OCI-LY1 (cell line): Measurements from ENCODE around the gene NR6A1.

ENCODE experiments used
- H2AFZ ChIP-seq: fragments of 200-600 bp; sonication (generic), shearing (Covaris generic); 2 replicates; pipeline ENCODE4 v1.6.0; 2014; ENCODE audit warnings: antibody characterized with exemption, mild to moderate bottlenecking, low read length
- H3F3A ChIP-seq: fragments of 200-600 bp; sonication (generic), shearing (Covaris generic); 2 replicates; pipeline ENCODE4 v1.6.0; 2014; ENCODE audit warnings: mild to moderate bottlenecking, antibody characterized with exemption, low read length, moderate library complexity; ENCODE audit not compliant: insufficient read depth
- H3K27ac ChIP-seq: fragments of 200-600 bp; sonication (generic); 2 replicates; pipeline ENCODE4 v1.5.1; 2014; ENCODE audit warnings: low read length, mixed run types, mild to moderate bottlenecking, low read depth; ENCODE audit not compliant: poor library complexity, severe bottlenecking
- H3K27me3 ChIP-seq: fragments of 200-600 bp; sonication (generic); 2 replicates; pipeline ENCODE4 v1.6.0; 2014; ENCODE audit warnings: antibody characterized with exemption, mild to moderate bottlenecking, low read length, moderate library complexity; ENCODE audit not compliant: insufficient read depth
- H3K36me3 ChIP-seq: fragments of 200-600 bp; sonication (generic); 2 replicates; pipeline ENCODE4 v1.6.1; 2014; ENCODE audit warnings: mild to moderate bottlenecking, antibody characterized with exemption, low read length, moderate library complexity, mixed read lengths; ENCODE audit not compliant: insufficient read depth
- H3K4me1 ChIP-seq: fragments of 200-600 bp; sonication (generic); 2 replicates; pipeline ENCODE4 v1.5.1; 2014; ENCODE audit warnings: mild to moderate bottlenecking, low read length, moderate library complexity; ENCODE audit not compliant: insufficient read depth, severe bottlenecking
- H3K4me2 ChIP-seq: fragments of 200-600 bp; sonication (generic), shearing (Covaris generic); 2 replicates; pipeline ENCODE4 v1.6.1; 2014; ENCODE audit warnings: low read length
- H3K4me3 ChIP-seq: fragments of 200-600 bp; sonication (generic); 2 replicates; pipeline ENCODE4 v1.5.1; 2014; ENCODE audit warnings: low read length, low read depth, mild to moderate bottlenecking, mixed read lengths; ENCODE audit not compliant: poor library complexity, severe bottlenecking
- H3K79me2 ChIP-seq: fragments of 200-600 bp; shearing (Covaris generic); 2 replicates; pipeline ENCODE4 v1.6.1; 2016; ENCODE audit warnings: mixed run types, low read length, mixed read lengths; ENCODE audit not compliant: insufficient read depth
- H3K9ac ChIP-seq: fragments of 200-600 bp; sonication (generic), shearing (Covaris generic); 2 replicates; pipeline ENCODE4 v1.6.1; 2014; ENCODE audit warnings: mild to moderate bottlenecking, low read length, mixed read lengths
- H3K9me2 ChIP-seq: fragments of 200-600 bp; sonication (generic), shearing (Covaris generic); 2 replicates; pipeline ENCODE4 v1.6.1; 2014; ENCODE audit warnings: low read depth, mild to moderate bottlenecking, low read length, mixed read lengths
- H3K9me3 ChIP-seq: fragments of 200-600 bp; shearing (Covaris generic); 2 replicates; pipeline ENCODE4 v1.6.1; 2014; ENCODE audit warnings: low read length, mixed read lengths
- H4K20me1 ChIP-seq: fragments of 200-600 bp; sonication (generic), shearing (Covaris generic); 2 replicates; pipeline ENCODE4 v1.6.0; 2016; ENCODE audit warnings: mild to moderate bottlenecking, low read length; ENCODE audit not compliant: insufficient read depth
- EZH2 ChIP-seq: fragments of 200-600 bp; sonication (generic), shearing (Covaris generic); IDR thresholded peaks from 2 replicates; pipeline ENCODE4 v1.8.0; 2017; ENCODE audit warnings: borderline replicate concordance, mixed run types, mild to moderate bottlenecking, antibody characterized with exemption, low read length, moderate library complexity, mixed read lengths
- TF ChIP-seq, protein P1 (sequence below): fragments of 200-600 bp; sonication (generic), shearing (Covaris generic); IDR thresholded peaks from 2 replicates; pipeline ENCODE4 v1.5.1; 2017; ENCODE audit warnings: mild to moderate bottlenecking, antibody characterized with exemption, low read length, moderate library complexity, mixed read lengths

NR6A1 gene

DNA sequence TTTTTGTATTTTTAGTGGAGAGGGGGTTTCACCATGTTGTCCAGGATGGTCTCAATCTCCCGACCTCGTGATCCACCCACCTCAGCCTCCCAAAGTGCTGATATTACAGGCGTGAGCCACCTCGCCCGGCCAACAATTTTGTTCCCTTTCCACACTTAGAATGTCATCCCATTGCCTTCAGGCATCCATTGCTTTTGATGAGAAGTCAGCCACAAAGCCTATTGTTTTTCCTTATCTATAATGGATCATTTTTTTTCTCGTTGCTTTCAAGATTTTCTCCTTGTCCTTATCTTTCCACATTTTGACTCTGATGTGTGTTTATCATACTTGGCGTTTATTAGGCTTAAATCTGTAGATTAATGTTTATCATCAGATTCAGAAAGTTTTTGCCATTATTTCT lies 64.4 kb downstream of the NR6A1 start:
- H3K4me2 ChIP-seq: no peak overlapping the region
- H2AFZ ChIP-seq: no peak overlapping the region
- H3K27ac ChIP-seq: no peak overlapping the region
- no peak overlapping the region for H3K4me3 ChIP-seq
- H3K9me3 ChIP-seq: no peaks in the 10 kb centered on the region
- no peak overlapping the region for H3K9ac ChIP-seq
- no peaks in the 10 kb centered on the region for H3K9me2 ChIP-seq
- TF ChIP-seq EZH2: no peak
- TF ChIP-seq, protein P1, sequence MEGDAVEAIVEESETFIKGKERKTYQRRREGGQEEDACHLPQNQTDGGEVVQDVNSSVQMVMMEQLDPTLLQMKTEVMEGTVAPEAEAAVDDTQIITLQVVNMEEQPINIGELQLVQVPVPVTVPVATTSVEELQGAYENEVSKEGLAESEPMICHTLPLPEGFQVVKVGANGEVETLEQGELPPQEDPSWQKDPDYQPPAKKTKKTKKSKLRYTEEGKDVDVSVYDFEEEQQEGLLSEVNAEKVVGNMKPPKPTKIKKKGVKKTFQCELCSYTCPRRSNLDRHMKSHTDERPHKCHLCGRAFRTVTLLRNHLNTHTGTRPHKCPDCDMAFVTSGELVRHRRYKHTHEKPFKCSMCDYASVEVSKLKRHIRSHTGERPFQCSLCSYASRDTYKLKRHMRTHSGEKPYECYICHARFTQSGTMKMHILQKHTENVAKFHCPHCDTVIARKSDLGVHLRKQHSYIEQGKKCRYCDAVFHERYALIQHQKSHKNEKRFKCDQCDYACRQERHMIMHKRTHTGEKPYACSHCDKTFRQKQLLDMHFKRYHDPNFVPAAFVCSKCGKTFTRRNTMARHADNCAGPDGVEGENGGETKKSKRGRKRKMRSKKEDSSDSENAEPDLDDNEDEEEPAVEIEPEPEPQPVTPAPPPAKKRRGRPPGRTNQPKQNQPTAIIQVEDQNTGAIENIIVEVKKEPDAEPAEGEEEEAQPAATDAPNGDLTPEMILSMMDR: no peak
- no peaks in the 10 kb centered on the region for H3K27me3 ChIP-seq
- H3K36me3 ChIP-seq: peaks cover 14% of the 10 kb centered on the region
- H3K4me1 ChIP-seq: no peaks in the 10 kb centered on the region
- no peaks in the 10 kb centered on the region for H3K79me2 ChIP-seq
- no peaks in the 10 kb centered on the region for H3F3A ChIP-seq
- no peaks in the 10 kb centered on the region for H4K20me1 ChIP-seq

DNA sequence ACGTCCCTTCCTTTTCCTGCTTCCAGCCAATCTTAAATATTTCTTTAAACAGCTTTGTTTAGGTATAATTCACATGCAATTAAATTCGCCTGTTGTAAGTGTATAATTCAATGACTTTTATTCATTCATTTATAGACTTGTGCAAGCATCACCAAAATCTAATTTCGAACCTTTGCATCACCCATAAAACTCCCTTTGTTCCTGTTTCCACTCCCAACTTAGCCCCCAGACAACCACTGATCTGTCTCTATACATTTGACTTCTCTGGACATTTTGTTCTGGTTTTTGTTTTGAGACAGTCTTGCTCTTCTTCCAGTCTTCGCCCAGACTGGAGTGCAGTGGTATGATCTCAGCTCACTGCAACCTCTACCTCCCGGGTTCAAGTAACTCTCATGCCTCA lies 71.5 kb downstream of the NR6A1 start:
- H2AFZ ChIP-seq: no peak overlapping the region
- H3K4me2 ChIP-seq: no peak overlapping the region
- no peak for TF ChIP-seq EZH2
- TF ChIP-seq, protein P1: no peak
- H4K20me1 ChIP-seq: no peaks in the 10 kb centered on the region
- H3K4me3 ChIP-seq: no peak overlapping the region
- no peaks in the 10 kb centered on the region for H3K9me3 ChIP-seq
- H3F3A ChIP-seq: no peaks in the 10 kb centered on the region
- no peak overlapping the region for H3K27ac ChIP-seq
- no peaks in the 10 kb centered on the region for H3K27me3 ChIP-seq
- H3K79me2 ChIP-seq: no peaks in the 10 kb centered on the region
- H3K9me2 ChIP-seq: no peaks in the 10 kb centered on the region
- no peak overlapping the region for H3K9ac ChIP-seq
- peaks cover 14% of the 10 kb centered on the region for H3K36me3 ChIP-seq
- H3K4me1 ChIP-seq: peaks cover 19% of the 10 kb centered on the region

DNA sequence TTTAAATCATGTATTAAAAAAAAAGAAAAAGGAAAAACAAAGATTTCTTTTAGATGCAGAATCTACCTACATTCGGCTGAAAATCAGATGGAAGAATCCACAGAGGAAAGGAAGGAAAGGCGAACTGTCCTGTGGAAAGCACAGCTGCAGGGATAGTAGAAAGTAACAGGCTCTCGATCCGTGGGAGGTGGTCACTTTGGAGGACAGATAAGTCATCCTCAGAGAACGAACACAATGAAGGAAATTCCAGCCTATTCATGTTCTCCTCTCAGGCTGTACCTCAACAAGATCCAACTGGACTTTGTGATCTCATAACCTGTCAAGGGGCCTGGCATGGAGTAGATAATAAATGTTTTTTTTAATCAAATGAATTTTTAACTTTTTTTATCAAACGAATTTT lies 72.8 kb downstream of the NR6A1 start:
- no peaks in the 10 kb centered on the region for H3K79me2 ChIP-seq
- H3K4me1 ChIP-seq: peaks cover 25% of the 10 kb centered on the region
- H3K9ac ChIP-seq: no peak overlapping the region
- no peak overlapping the region for H3K27ac ChIP-seq
- H4K20me1 ChIP-seq: no peaks in the 10 kb centered on the region
- H3K9me2 ChIP-seq: no peaks in the 10 kb centered on the region
- H3F3A ChIP-seq: no peaks in the 10 kb centered on the region
- TF ChIP-seq, protein P1: no peak
- no peak for TF ChIP-seq EZH2
- H3K9me3 ChIP-seq: no peaks in the 10 kb centered on the region
- no peak overlapping the region for H2AFZ ChIP-seq
- no peaks in the 10 kb centered on the region for H3K27me3 ChIP-seq
- H3K4me2 ChIP-seq: peak overlapping the region; percentile 9; the same call in 1 of the 2 replicates
- no peak overlapping the region for H3K4me3 ChIP-seq
- H3K36me3 ChIP-seq: peaks cover 10% of the 10 kb centered on the region
